T-cell (primary cell): ENCODE data around the gene RPTOR. TPM values are rescaled to one million over a fixed set of nuclear protein-coding genes. Genes with fewer than 3 reads are reported as not detected.
A peak's percentile ranks its signal among the peaks of the same experiment; 100 is the strongest.

Experiments
- ATAC-seq, 4 experiments: fragments of 200-7000 bp in 3 of 4; fragments of 150-1000 bp in 1 of 4; cut with Tn5 transposase; replicated peaks in 1 of 4; 1 replicate in 3 of 4; 2 replicates in 1 of 4; pipeline ENCODE4 v1.10.0; 2021; ENCODE audit warnings: moderate library complexity in 3 of 4, mild to moderate bottlenecking in 2 of 4, moderate number of reproducible peaks in 1 of 4
- CTCF ChIA-PET, 2 donors: fragments of 300-600 bp; sonication (Branson Sonifier 250); formaldehyde crosslinking; loops; one replicate each; lab custom pipeline; 2022; ENCODE audit warnings: antibody characterized with exemption in 2 of 2; lab: Charles Lee
- POLR2A ChIA-PET, 2 donors: fragments of 300-600 bp; sonication (Branson Sonifier 250); formaldehyde crosslinking; loops; one replicate each; lab custom pipeline; 2022; ENCODE audit warnings: antibody characterized with exemption in 2 of 2; lab: Charles Lee
- DNase-seq, 35 experiments: peaks; one replicate each; pipeline versions ENCODE4 v3.0.0 to v3.0.0-alpha.2; 2013 to 2023
- H3K27ac ChIP-seq: one replicate; pipeline ENCODE4 v1.5.1; 2013; ENCODE audit warnings: low read length
- H3K27me3 ChIP-seq, 2 experiments: replicated peaks in 1 of 2; 1 replicate in 1 of 2; 2 replicates in 1 of 2; pipeline versions ENCODE4 v1.6.1 to v1.7.0; 2013; ENCODE audit warnings: low read length in 1 of 2, mixed read lengths in 1 of 2; ENCODE audit not compliant: control insufficient read depth in 2 of 2, insufficient read depth in 2 of 2; ENCODE audit errors: extremely low read depth in 1 of 2
- H3K36me3 ChIP-seq, 2 donors: 1 replicate in 1 of 2; 2 replicates in 1 of 2; pipeline versions ENCODE4 v1.6.1 to v1.7.0; 2013; ENCODE audit warnings: low read length in 1 of 2; ENCODE audit not compliant: control insufficient read depth in 2 of 2, insufficient read depth in 1 of 2; ENCODE audit errors: extremely low read depth in 1 of 2
- H3K4me1 ChIP-seq, 2 experiments: 1 replicate in 1 of 2; 2 replicates in 1 of 2; pipeline versions ENCODE4 v1.6.1 to v1.7.0; 2013; ENCODE audit warnings: low read length in 2 of 2, mixed read lengths in 1 of 2; ENCODE audit not compliant: insufficient read depth in 2 of 2, control insufficient read depth in 1 of 2; ENCODE audit errors: extremely low read depth in 1 of 2
- H3K4me3 ChIP-seq, 2 donors: 1 replicate in 1 of 2; 2 replicates in 1 of 2; pipeline versions ENCODE4 v1.5.1 to v1.7.0; 2013; ENCODE audit warnings: mild to moderate bottlenecking in 2 of 2, low read length in 1 of 2, moderate library complexity in 1 of 2; ENCODE audit not compliant: control insufficient read depth in 1 of 2; ENCODE audit errors: extremely low read depth in 1 of 2
- H3K9me3 ChIP-seq: 2 replicates; pipeline ENCODE4 v1.7.0; 2013
- H3K27ac Mint-ChIP-seq, 2 donors: one replicate each; pipeline ENCODE4 v1.8.0; 2020 to 2021; ENCODE audit warnings: mild to moderate bottlenecking in 2 of 2, mixed read lengths in 2 of 2
- H3K27me3 Mint-ChIP-seq, 2 donors: one replicate each; pipeline ENCODE4 v1.8.0; 2021 to 2022; ENCODE audit warnings: mixed read lengths in 2 of 2
- H3K36me3 Mint-ChIP-seq: one replicate; pipeline ENCODE4 v1.8.0; 2021; ENCODE audit warnings: mixed read lengths
- H3K4me1 Mint-ChIP-seq, 3 donors: one replicate each; pipeline ENCODE4 v1.8.0; 2020 to 2022; ENCODE audit warnings: mixed read lengths in 3 of 3, mild to moderate bottlenecking in 1 of 3
- H3K4me3 Mint-ChIP-seq, 3 donors: one replicate each; pipeline ENCODE4 v1.8.0; 2020 to 2022; ENCODE audit warnings: mild to moderate bottlenecking in 3 of 3, mixed read lengths in 3 of 3, moderate library complexity in 3 of 3
- H3K9me3 Mint-ChIP-seq, 3 donors: one replicate each; pipeline ENCODE4 v1.8.0; 2020 to 2022; ENCODE audit warnings: mixed read lengths in 3 of 3
- WGBS: methylation state at CpG from one replicate; pipeline ENCODE4 v1.1.5; 2013; ENCODE audit warnings: missing lambda C conversion rate; ENCODE audit not compliant: insufficient coverage; 5-methylcytosine and 5-hydroxymethylcytosine counted together
- total RNA-seq, 35 experiments: library from RNA in 6 of 35; stranded (reverse) in 6 of 35; fragments of 120-200 nt in 1 of 35; gene quantifications; one replicate each; pipeline versions ENCODE4 v1.2.1 to v1.2.4 and lab custom pipeline; 2013 to 2026

The RPTOR gene
- total RNA-seq, 5 donors from 2014 or later (not counting 1 experiment from before 2014, with no cell fraction given), result 59.4 to 76.8 (median 71.4) TPM

DNA sequence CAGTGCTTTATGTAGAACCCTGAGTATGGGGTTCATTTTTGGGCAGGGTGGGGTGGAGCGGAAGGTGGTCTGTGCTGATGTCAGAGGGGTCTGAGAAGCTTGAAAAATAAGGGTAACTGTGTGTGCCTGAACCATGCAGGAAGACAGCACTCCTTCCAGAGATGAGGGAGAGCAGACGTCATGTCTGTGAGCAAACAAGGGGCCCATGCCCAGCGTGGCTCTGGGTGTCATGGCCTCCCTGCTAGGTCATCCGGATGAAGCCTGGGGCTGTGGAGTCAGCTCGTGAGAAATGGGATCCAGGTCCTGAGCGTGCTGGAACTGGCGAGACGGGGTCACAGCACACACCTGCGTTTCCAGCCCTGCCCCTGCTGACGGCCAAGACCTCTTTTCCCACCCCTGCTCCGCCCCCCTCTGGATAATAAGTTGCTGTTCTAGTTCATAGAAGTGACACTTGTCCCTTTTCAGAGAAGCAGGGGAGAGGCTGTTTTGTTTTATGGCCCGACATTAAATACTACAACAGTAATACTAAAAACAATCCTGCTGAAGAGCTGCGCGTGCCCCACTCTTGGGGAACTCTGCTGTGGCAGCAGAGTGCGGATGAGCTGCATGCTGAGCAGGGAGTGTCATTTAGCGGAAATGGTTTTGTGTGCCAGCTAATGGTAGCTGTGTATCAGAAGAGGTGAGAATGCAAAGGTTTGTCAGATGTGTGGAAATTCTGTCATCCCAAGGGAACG is 92.6 kb downstream of the RPTOR start:
- Mint-ChIP-seq H3K4me3 (peak overlapping the region in 2 of 3 donors; percentile 53 to 73), H3K27ac (peak overlapping the region in 1 of 2 donors; percentile 84), H3K9me3 (no peaks in the 10 kb centered on the region), H3K27me3 (no peaks in the 10 kb centered on the region), H3K4me1 (peaks cover 6 to 46% (median 36%) of the 10 kb centered on the region in 3 donors), H3K36me3 (peaks cover 5% of the 10 kb centered on the region)
- Histone ChIP-seq H3K27me3 (no peaks in the 10 kb centered on the region), H3K36me3 (no peaks in the 10 kb centered on the region), H3K4me1 (peaks cover 0 to 30% of the 10 kb centered on the region in 2 experiments), H3K9me3 (no peaks in the 10 kb centered on the region), H3K4me3 (no peak overlapping the region), H3K27ac (no peak overlapping the region)
- WGBS, result 91% methylated on average over 10 of the region's 17 CpGs
- DNase-seq (peak in 2 of 35 experiments; percentile 4 to 26), ATAC-seq (peak in 2 of 4 experiments; percentile 46 to 68)
- ChIA-PET CTCF (no interaction called here), POLR2A (no interaction called here)

- no peaks in the 10 kb centered on the region for H3K27me3 Mint-ChIP-seq
- no peak overlapping the region for H3K27ac Mint-ChIP-seq
- peaks cover 16% of the 10 kb centered on the region for H3K36me3 Mint-ChIP-seq
- H3K4me3 ChIP-seq, result no peak overlapping the region
- H3K4me1 ChIP-seq, result peaks cover 13 to 34% of the 10 kb centered on the region in 2 experiments
- no peaks in the 10 kb centered on the region for H3K9me3 ChIP-seq
- CTCF ChIA-PET, result no interaction called here
- H3K27me3 ChIP-seq, result no peaks in the 10 kb centered on the region
- H3K4me3 Mint-ChIP-seq, result no peak overlapping the region
- no peak overlapping the region for H3K27ac ChIP-seq
- POLR2A ChIA-PET, result interaction anchor here in 1 of 2 donors (0.6 kb wide), 1 partner anchor 9 kb away, joined by 4 read pairs; no protein-coding TSS in a partner anchor
- DNase-seq (no peak), ATAC-seq (no peak)
- no peaks in the 10 kb centered on the region for H3K36me3 ChIP-seq
- 96% methylated on average over 2 of the region's 2 CpGs for WGBS
- no peaks in the 10 kb centered on the region for H3K9me3 Mint-ChIP-seq
- H3K4me1 Mint-ChIP-seq, result peaks cover 15 to 62% (median 46%) of the 10 kb centered on the region in 3 donors
These were observed 95.0 kb downstream of the RPTOR start for GRCh38 chr17:80639658-80640057.

GRCh38 chr17:80640366-80641084 is 95.9 kb downstream of the RPTOR start:
- H3K4me1 Mint-ChIP-seq, result peaks cover 24 to 64% (median 48%) of the 10 kb centered on the region in 3 donors
- 98% methylated on average over 12 of the region's 19 CpGs for WGBS
- POLR2A ChIA-PET, result no interaction called here

GRCh38 chr17:80643326-80644099 is 98.9 kb downstream of the RPTOR start:
- peak overlapping the region in 2 of 3 donors; percentile 59 to 65 for H3K4me3 Mint-ChIP-seq
- peak overlapping the region in 1 of 2 donors; percentile 10 for H3K4me3 ChIP-seq

More at GRCh38 chr17:80640366-80641084, 95.9 kb downstream of the RPTOR start:
- H3K9me3 ChIP-seq, result no peaks in the 10 kb centered on the region
- no peak overlapping the region for H3K27ac ChIP-seq
- H3K4me3 Mint-ChIP-seq, result no peak overlapping the region
- ATAC-seq (no peak), DNase-seq (no peak)
- H3K4me1 ChIP-seq, result peaks cover 19 to 30% of the 10 kb centered on the region in 2 experiments
- H3K9me3 Mint-ChIP-seq, result no peaks in the 10 kb centered on the region
- H3K27me3 Mint-ChIP-seq, result no peaks in the 10 kb centered on the region
- peaks cover 21% of the 10 kb centered on the region for H3K36me3 Mint-ChIP-seq
- CTCF ChIA-PET, result no interaction called here
- H3K36me3 ChIP-seq, result peaks cover 0 to 2% of the 10 kb centered on the region in 2 donors
- H3K4me3 ChIP-seq, result no peak overlapping the region
- no peaks in the 10 kb centered on the region for H3K27me3 ChIP-seq
- H3K27ac Mint-ChIP-seq, result no peak overlapping the region

GRCh38 chr17:80644536-80644935 is 99.9 kb downstream of the RPTOR start:
- Histone ChIP-seq H3K4me1 (peaks cover 41 to 52% of the 10 kb centered on the region in 2 experiments), H3K27me3 (no peaks in the 10 kb centered on the region), H3K4me3 (peak overlapping the region in 1 of 2 donors; percentile 12), H3K36me3 (peaks cover 0 to 2% of the 10 kb centered on the region in 2 donors), H3K27ac (no peak overlapping the region), H3K9me3 (no peaks in the 10 kb centered on the region)
- ChIA-PET CTCF (no interaction called here), POLR2A (interaction anchor here in 1 of 2 donors (0.6 kb wide), 1 partner anchor 72 kb away, joined by 3 read pairs; no protein-coding TSS in a partner anchor)
- H3K27me3 Mint-ChIP-seq, result no peaks in the 10 kb centered on the region
- ATAC-seq (no peak), DNase-seq (no peak)
- peaks cover 28% of the 10 kb centered on the region for H3K36me3 Mint-ChIP-seq
- peaks cover 57 to 69% (median 64%) of the 10 kb centered on the region in 3 donors for H3K4me1 Mint-ChIP-seq
- WGBS, result 100% methylated on average over 1 of the region's 3 CpGs
- no peaks in the 10 kb centered on the region for H3K9me3 Mint-ChIP-seq
- peak overlapping the region in 2 of 3 donors; percentile 7 to 59 for H3K4me3 Mint-ChIP-seq
- H3K27ac Mint-ChIP-seq, result peak overlapping the region in 1 of 2 donors; percentile 86

More at GRCh38 chr17:80643326-80644099, 98.9 kb downstream of the RPTOR start:
- Histone ChIP-seq H3K27me3 (no peaks in the 10 kb centered on the region), H3K4me1 (peaks cover 31 to 42% of the 10 kb centered on the region in 2 experiments), H3K9me3 (no peaks in the 10 kb centered on the region), H3K27ac (no peak overlapping the region), H3K36me3 (peaks cover 0 to 2% of the 10 kb centered on the region in 2 donors)
- Mint-ChIP-seq H3K27me3 (no peaks in the 10 kb centered on the region), H3K27ac (peak overlapping the region; percentile 49 to 82), H3K9me3 (no peaks in the 10 kb centered on the region), H3K4me1 (peaks cover 46 to 62% (median 56%) of the 10 kb centered on the region in 3 donors), H3K36me3 (peaks cover 28% of the 10 kb centered on the region)
- POLR2A ChIA-PET, result no interaction called here
- DNase-seq (no peak), ATAC-seq (no peak)
- WGBS, result 86% methylated on average over 12 of the region's 19 CpGs
- CTCF ChIA-PET, result no interaction called here
